Activated CD4-positive, alpha-beta T cell treated with anti-CD3 and anti-CD28 coated beads for 36 hours (primary cell): ENCODE results near the gene EP400. TPM values are rescaled to one million over a fixed set of nuclear protein-coding genes. Genes with fewer than 3 reads are reported as not detected.

Source experiments
- ATAC-seq: fragments of 200-7000 bp; cut with Tn5 transposase; one replicate; pipeline ENCODE4 v1.10.0; 2021; ENCODE audit warnings: mild to moderate bottlenecking, moderate library complexity
- CTCF ChIA-PET: fragments of 350-600 bp; sonication (Branson Sonifier 250); formaldehyde crosslinking; loops from one replicate; lab custom pipeline; 2021; ENCODE audit warnings: antibody characterized with exemption; lab: Charles Lee
- POLR2A ChIA-PET: fragments of 350-600 bp; sonication (Branson Sonifier 250); formaldehyde crosslinking; loops from one replicate; lab custom pipeline; 2021; ENCODE audit warnings: antibody characterized with exemption, inconsistent platforms; lab: Charles Lee
- DNase-seq: peaks from one replicate; pipeline ENCODE4 v3.0.0-alpha.2; 2020
- H3K27ac Mint-ChIP-seq: one replicate; pipeline ENCODE4 v1.8.0; 2021; ENCODE audit warnings: mixed read lengths
- H3K27me3 Mint-ChIP-seq: one replicate; pipeline ENCODE4 v1.8.0; 2021; ENCODE audit warnings: mixed read lengths
- H3K36me3 Mint-ChIP-seq: one replicate; pipeline ENCODE4 v1.8.0; 2021; ENCODE audit warnings: low read depth, mixed read lengths
- H3K4me1 Mint-ChIP-seq: one replicate; pipeline ENCODE4 v1.8.0; 2021; ENCODE audit warnings: mixed read lengths
- H3K4me3 Mint-ChIP-seq: one replicate; pipeline ENCODE4 v1.8.0; 2021; ENCODE audit warnings: mild to moderate bottlenecking, moderate library complexity, mixed read lengths
- H3K9me3 Mint-ChIP-seq: one replicate; pipeline ENCODE4 v1.8.0; 2021; ENCODE audit warnings: low read depth, mixed read lengths
- intact Hi-C, 2 experiments: fragments of 100-400 bp; cut with DNase I in 1 of 2; cut with micrococcal nuclease in 1 of 2; formaldehyde crosslinking; loops; one replicate each; pipeline versions ENCODE4 v1.14.2 to v1.15.1; 2022 to 2024; cut with DNase I, micrococcal nuclease
- total RNA-seq, 2 experiments: library from RNA; stranded (reverse); gene quantifications; one replicate each; pipeline ENCODE4 v1.2.3, GENCODE V29; 2021

EP400 gene
- total RNA-seq, 2 experiments from 2014 or later = 46.4 to 51.3 TPM

GRCh38 chr12:131908092-131909080 lies 41.4 kb upstream of the EP400 start:
- ATAC-seq (no peak), DNase-seq (no peak)
- ChIA-PET CTCF (no interaction called here), POLR2A (no interaction called here)
- Mint-ChIP-seq H3K9me3 (no peaks in the 10 kb centered on the region), H3K27me3 (no peaks in the 10 kb centered on the region), H3K36me3 (no peaks in the 10 kb centered on the region), H3K4me1 (peaks cover 8% of the 10 kb centered on the region), H3K4me3 (no peak overlapping the region), H3K27ac (no peak overlapping the region)
- intact Hi-C loops = no loop called here

GRCh38 chr12:131909081-131909751 lies 40.5 kb upstream of the EP400 start:
- H3K4me3 Mint-ChIP-seq = no peak overlapping the region
- no peaks in the 10 kb centered on the region for H3K9me3 Mint-ChIP-seq
- ChIA-PET POLR2A (no interaction called here), CTCF (no interaction called here)
- H3K27me3 Mint-ChIP-seq = no peaks in the 10 kb centered on the region
- DNase-seq (no peak), ATAC-seq (no peak)
- H3K27ac Mint-ChIP-seq = no peak overlapping the region
- no peaks in the 10 kb centered on the region for H3K36me3 Mint-ChIP-seq
- intact Hi-C loops = no loop called here
- H3K4me1 Mint-ChIP-seq = peaks cover 5% of the 10 kb centered on the region

- no peak overlapping the region for H3K4me3 Mint-ChIP-seq
- intact Hi-C loops = no loop called here
- no peak for ATAC-seq
- ChIA-PET CTCF (no interaction called here), POLR2A (no interaction called here)
- no peaks in the 10 kb centered on the region for H3K9me3 Mint-ChIP-seq
- H3K27me3 Mint-ChIP-seq = no peaks in the 10 kb centered on the region
- peaks cover 4% of the 10 kb centered on the region for H3K4me1 Mint-ChIP-seq
- no peaks in the 10 kb centered on the region for H3K36me3 Mint-ChIP-seq
- no peak overlapping the region for H3K27ac Mint-ChIP-seq
- DNase-seq = no peak
Measured at GRCh38 chr12:131909752-131910219, 40.0 kb upstream of the EP400 start.

GRCh38 chr12:131910302-131911027 lies 39.3 kb upstream of the EP400 start:
- Mint-ChIP-seq H3K4me3 (no peak overlapping the region), H3K27me3 (no peaks in the 10 kb centered on the region), H3K9me3 (no peaks in the 10 kb centered on the region), H3K36me3 (no peaks in the 10 kb centered on the region), H3K27ac (no peak overlapping the region), H3K4me1 (peaks cover 3% of the 10 kb centered on the region)
- ChIA-PET POLR2A (no interaction called here), CTCF (no interaction called here)
- intact Hi-C loops = no loop called here
- ATAC-seq (no peak), DNase-seq (no peak)

- POLR2A ChIA-PET = no interaction called here
Measured at GRCh38 chr12:131911028-131911650, 38.6 kb upstream of the EP400 start.

GRCh38 chr12:131911851-131912477 lies 37.8 kb upstream of the EP400 start:
- H3K4me1 Mint-ChIP-seq = no peaks in the 10 kb centered on the region
- CTCF ChIA-PET = interaction anchor here (0.7 kb wide), 1 partner anchor 157 kb away, joined by 3 read pairs; no protein-coding TSS in a partner anchor
- no peaks in the 10 kb centered on the region for H3K27me3 Mint-ChIP-seq

More at GRCh38 chr12:131911028-131911650, 38.6 kb upstream of the EP400 start:
- CTCF ChIA-PET = interaction anchor here (0.7 kb wide), 1 partner anchor 156 kb away, joined by 3 read pairs; no protein-coding TSS in a partner anchor
- Mint-ChIP-seq H3K36me3 (no peaks in the 10 kb centered on the region), H3K4me3 (no peak overlapping the region), H3K4me1 (no peaks in the 10 kb centered on the region), H3K27me3 (no peaks in the 10 kb centered on the region), H3K27ac (no peak overlapping the region), H3K9me3 (no peaks in the 10 kb centered on the region)
- DNase-seq = no peak
- no peak for ATAC-seq
- intact Hi-C loops = no loop called here

GRCh38 chr12:131912518-131913274 lies 37.0 kb upstream of the EP400 start:
- no peak for ATAC-seq
- ChIA-PET CTCF (no interaction called here), POLR2A (no interaction called here)
- H3K36me3 Mint-ChIP-seq = no peaks in the 10 kb centered on the region
- H3K4me1 Mint-ChIP-seq = no peaks in the 10 kb centered on the region
- no peaks in the 10 kb centered on the region for H3K9me3 Mint-ChIP-seq
- intact Hi-C loops = no loop called here
- no peak for DNase-seq
- H3K27me3 Mint-ChIP-seq = no peaks in the 10 kb centered on the region
- H3K27ac Mint-ChIP-seq = no peak overlapping the region
- no peak overlapping the region for H3K4me3 Mint-ChIP-seq

More at GRCh38 chr12:131911851-131912477, 37.8 kb upstream of the EP400 start:
- Mint-ChIP-seq H3K9me3 (no peaks in the 10 kb centered on the region), H3K4me3 (no peak overlapping the region), H3K36me3 (no peaks in the 10 kb centered on the region), H3K27ac (no peak overlapping the region)
- ATAC-seq = no peak
- intact Hi-C loops = no loop called here
- POLR2A ChIA-PET = no interaction called here
- no peak for DNase-seq

- intact Hi-C loops = no loop called here
- Mint-ChIP-seq H3K9me3 (no peaks in the 10 kb centered on the region), H3K4me3 (no peak overlapping the region), H3K36me3 (no peaks in the 10 kb centered on the region), H3K27me3 (no peaks in the 10 kb centered on the region), H3K27ac (no peak overlapping the region), H3K4me1 (no peaks in the 10 kb centered on the region)
- ChIA-PET CTCF (no interaction called here), POLR2A (no interaction called here)
- no peak for DNase-seq
- ATAC-seq = no peak
Measured at GRCh38 chr12:131913666-131914065, 36.1 kb upstream of the EP400 start.

GRCh38 chr12:131914179-131914702 lies 35.5 kb upstream of the EP400 start:
- ChIA-PET POLR2A (no interaction called here), CTCF (no interaction called here)
- intact Hi-C loops = no loop called here
- Mint-ChIP-seq H3K4me1 (no peaks in the 10 kb centered on the region), H3K27me3 (no peaks in the 10 kb centered on the region), H3K27ac (no peak overlapping the region), H3K36me3 (no peaks in the 10 kb centered on the region), H3K4me3 (no peak overlapping the region), H3K9me3 (no peaks in the 10 kb centered on the region)
- DNase-seq (no peak), ATAC-seq (no peak)

GRCh38 chr12:131915000-131915689 lies 34.6 kb upstream of the EP400 start:
- H3K4me3 Mint-ChIP-seq = no peak overlapping the region
- POLR2A ChIA-PET = no interaction called here
- no peaks in the 10 kb centered on the region for H3K9me3 Mint-ChIP-seq

More at GRCh38 chr12:131915000-131915689, 34.6 kb upstream of the EP400 start:
- CTCF ChIA-PET = no interaction called here
- H3K36me3 Mint-ChIP-seq = no peaks in the 10 kb centered on the region
- H3K27ac Mint-ChIP-seq = no peak overlapping the region
- intact Hi-C loops = no loop called here
- H3K27me3 Mint-ChIP-seq = no peaks in the 10 kb centered on the region
- ATAC-seq (no peak), DNase-seq (no peak)
- no peaks in the 10 kb centered on the region for H3K4me1 Mint-ChIP-seq
